HG03457 (cell line): ENCODE data around the gene TSHZ3.

Source experiments
- ATAC-seq: cut with Tn5 transposase; IDR thresholded peaks from one replicate; pipeline ENCODE4 v1.9.1; 2021; ENCODE audit warnings: moderate number of reproducible peaks; ENCODE audit not compliant: unreplicated experiment

Gene TSHZ3

DNA sequence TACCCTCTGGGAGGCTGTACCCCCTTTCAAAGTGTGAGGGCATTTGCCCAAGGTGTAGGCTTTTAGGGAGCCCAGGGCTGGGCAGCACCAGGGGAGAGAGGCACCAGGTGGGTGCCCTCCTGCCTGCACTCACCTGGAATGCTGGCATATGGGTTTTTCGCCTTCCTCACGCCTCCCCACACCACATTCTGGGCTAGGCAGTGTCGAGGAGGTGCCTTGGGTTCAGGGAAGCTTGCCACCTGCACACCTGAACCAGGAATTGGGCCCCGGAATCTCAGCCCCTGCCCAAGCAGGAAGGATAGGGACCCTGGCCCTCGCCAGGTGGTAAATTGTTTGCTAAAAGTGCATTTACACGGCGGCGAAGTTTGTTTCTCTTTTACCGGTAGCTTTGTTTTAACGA is 5.1 kb upstream of the TSHZ3 start:
- ATAC-seq: no peak

DNA sequence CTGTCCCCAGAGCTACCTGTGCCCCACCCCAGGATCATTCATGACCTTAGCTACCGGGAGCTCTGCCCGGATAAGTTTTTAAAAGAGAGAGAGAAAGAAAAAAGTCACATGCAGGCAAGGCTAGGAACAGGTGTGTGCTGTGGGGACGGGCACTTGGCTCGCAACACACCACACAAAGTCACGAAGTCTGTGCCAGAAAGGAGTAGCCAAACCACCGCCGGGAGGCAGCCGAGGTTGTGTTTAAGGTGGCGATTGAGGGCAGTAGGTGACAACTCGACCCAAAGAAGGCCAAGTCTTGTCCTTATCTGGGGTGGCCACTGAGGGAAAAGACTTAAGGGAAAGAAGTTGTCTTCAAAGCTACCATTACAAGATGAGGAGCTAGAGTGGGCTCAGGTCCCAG is 4.6 kb upstream of the TSHZ3 start:
- ATAC-seq: no peak

DNA sequence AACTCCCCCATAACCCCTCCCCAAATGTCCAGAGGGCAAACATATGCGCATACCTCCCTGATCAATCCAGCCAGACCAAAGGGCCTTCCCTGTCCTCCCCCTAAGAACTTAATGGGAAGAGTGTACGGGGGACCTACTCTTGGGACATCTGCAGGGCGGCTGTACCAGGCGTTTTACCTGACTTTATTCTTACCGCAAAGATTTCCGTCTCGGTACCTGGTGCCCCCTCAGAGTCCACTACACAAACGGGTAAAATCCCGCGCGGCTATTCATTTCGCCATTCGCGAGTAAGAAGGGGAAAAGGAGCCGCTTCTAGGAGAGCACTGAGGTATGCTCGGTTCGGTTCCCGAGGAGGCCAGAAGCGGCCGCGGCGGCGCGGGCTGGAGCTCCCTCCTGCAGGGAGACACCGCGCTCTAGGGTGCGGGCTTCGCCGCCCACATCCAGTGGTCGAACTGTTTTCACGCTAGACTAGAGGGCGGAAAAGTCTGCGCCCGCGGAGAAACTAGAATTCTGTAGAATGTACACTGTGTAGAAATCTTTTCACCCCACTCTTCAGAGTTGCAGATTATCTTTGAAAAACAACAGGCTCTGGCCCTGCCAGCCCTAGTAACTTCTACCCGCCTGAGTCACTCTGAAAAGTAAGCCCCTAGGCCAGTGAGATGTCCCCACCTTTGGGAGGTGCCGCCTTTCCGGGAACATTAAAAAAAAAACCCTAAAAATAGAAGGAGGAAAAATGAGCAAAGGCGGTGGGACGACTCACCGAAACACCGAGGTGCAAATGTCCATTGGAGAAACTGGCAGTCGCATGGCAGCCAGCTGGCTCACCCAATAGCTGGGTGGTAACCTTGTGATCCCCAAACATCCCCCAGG is 3.8 kb upstream of the TSHZ3 start:
- no peak for ATAC-seq

DNA sequence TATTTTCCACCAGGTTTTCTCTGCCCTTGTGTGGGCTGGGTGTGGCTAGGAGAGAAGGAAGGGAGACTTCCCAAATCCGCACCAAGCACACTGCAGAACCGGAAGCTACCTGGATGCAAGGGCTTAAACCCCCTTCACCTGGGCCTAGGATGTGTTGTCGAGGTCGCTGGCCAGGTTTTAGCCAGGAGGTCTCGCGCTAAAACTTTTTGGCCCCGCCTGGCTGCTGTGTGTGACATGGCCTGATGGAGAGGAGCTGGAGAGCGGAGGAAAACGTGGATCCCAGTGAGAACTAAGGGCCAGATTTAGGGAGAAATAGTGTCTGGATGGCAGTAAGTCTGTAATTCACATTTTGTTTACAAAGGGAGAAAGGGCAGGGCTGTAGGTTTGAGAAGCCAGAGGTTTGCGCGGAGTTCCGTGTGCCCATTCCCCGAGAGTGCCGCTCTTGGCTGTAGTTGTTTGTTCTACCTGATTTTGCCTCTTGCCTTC is 3.1 kb upstream of the TSHZ3 start:
- ATAC-seq: no peak

DNA sequence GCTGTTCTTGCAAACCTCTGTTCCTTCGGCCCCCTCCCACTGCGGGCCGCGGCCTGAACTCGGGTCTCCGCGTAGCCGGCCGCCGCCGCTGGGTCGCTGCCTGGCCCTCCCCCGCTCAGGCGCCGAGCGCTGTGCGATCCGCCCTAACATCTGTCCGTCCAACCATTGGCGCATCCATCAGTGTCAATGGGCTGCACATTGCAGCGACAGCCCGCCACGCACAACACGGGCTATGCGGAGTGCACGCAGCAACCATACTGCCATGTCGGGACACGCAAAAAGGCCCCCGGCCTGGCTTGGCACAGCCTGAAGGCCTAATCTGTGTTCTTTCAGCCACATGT is 2.6 kb upstream of the TSHZ3 start:
- ATAC-seq: no peak

DNA sequence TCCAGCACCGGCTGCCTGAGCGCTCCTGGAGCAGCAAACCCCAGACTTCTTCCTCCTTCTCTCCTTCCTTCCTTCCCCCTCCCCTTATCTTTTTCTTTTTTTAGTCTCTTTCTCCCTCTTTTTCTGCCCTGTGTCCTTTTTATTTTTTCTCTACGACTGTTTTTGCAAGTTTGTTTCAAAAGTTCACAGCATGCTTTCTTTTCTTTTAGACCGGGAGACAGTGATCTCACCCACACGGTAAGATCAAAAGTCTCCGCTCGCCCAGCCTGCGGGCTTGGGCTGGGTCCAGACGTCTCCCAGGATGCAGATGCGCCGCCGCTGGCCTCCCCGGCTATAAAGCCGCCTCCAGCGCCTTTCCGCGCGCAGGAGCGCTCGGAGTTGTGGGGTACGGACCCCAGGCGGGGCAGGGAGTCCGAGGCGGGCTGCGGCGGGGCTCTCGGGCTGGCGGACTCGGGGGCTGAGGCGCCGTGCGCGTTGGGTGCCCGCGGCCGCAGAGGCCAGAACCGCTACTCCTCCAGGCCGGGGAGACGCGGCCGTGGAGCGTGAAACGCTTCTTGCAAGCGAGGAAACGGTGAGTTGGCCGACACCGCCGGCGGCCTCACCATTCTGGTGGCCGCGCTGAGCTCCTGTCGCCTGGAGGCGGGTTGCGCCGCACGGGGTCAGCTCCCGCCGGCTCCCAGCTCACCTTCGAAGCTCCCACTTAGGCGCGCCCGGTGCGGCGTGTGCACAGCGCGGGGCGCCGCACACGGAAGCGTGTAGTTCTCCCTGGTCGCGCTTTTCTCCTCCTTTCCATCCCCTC is 2.0 kb upstream of the TSHZ3 start:
- ATAC-seq: no peak

DNA sequence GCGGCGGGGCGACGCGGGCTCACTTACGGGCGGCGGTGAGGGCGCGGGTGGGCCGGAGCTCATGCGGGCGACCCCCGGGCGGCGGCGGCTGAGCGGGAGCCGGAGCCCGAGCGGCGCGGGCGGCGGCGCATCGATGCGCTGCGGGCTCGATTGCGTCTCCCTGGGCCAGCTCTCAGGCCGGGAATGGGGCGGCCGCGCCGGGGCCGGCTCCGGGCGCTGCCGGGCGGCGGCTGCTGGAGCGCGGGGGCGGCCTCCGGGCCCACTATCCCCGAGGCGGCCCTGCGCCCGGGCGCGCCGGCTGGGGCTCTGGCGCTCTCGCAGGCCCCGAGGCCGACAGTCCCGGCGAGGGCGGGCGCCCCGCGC is 1.4 kb upstream of the TSHZ3 start:
- ATAC-seq: no peak

DNA sequence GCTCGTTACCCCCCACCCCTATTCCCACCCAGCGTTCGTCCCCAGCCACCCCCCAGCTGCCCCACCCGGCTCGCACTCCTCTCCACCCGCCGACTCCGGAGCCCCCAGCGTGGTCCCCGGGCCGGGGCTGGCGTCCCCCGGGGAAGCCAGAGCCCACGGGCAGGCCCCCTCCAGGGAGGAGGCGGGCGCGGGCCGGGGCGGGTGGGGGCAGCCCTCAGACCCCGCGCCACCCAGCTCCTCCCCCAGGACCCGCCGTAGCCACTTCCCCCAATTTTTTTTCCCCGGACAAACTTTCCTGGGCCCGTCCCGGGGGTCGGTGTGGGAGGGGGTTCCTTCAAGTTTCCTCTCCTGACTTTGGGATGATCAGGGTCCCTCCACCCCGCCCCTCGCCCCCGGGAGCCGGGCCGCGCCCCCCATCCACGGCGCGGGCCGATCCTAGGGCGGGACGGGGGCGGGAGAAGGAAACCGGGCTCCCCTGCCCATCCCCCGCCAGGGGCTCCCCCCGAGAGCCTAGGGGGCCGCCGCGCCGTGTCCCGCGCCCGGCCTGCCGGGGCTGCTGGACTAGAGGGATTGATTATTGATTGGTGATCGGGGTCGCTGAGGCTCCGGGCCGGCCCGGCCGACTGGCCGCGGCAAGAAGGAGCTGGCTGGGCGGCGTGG is 927 bp upstream of the TSHZ3 start:
- ATAC-seq: no peak

DNA sequence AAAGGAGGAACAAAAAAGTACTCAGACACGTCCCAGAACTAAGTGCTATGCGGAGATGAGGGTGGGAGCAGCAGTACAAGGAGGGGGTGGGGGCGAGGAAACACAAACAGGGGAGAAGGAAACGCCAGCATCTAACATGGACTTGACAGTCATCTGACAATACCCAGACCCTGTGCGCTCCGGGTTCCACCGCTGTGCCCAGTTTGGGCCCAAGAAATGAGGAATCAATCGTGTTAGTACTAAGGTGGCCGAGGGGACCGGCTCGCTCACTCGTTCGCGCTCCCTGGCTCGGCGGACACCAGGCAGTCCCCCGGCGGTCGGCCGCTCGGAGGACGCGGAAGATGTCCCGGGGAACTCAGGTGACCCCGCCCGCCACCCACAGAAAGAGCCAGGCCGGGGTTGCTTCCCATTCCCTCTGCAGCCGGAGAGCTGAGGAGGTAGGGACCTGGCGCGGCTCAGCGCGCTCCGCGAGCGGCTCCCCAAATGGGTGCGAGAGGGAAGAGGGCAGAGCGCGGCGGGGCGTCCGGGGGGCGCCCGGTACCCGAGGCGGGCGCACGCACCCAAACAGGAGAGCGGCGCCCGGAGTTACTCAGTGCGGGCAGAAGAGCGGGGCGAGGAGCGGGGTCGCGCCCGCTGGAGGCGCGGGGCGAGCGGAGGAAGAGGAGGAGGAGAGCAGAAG is 616 bp downstream of the TSHZ3 start:
- ATAC-seq: no peak

DNA sequence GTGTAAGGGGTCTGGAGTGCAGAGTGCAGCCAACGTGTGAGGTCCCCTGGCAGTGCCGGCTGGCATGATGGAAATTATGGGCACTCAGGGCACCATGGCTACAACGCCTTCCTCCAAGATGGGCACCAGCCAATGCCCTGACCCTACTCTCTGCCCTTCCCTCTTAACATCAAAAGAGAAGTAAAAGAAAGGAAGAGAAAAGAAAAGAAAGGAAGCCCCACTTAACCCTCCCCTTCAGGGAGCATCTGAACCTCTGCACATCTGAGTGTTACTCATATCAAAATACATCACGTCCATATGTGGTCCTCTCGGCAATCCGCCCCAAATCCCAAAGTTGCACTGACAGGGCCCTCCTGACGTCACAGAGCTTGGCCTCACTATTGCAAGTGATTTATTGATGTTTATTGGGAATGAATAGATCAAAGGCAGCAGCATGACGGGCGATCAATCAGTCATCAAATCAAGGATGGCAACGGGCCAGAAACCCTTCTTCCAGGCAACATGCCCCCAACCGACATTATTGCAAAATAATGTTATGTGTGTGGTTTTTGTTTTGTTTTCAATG is 1.3 kb downstream of the TSHZ3 start:
- no peak for ATAC-seq

DNA sequence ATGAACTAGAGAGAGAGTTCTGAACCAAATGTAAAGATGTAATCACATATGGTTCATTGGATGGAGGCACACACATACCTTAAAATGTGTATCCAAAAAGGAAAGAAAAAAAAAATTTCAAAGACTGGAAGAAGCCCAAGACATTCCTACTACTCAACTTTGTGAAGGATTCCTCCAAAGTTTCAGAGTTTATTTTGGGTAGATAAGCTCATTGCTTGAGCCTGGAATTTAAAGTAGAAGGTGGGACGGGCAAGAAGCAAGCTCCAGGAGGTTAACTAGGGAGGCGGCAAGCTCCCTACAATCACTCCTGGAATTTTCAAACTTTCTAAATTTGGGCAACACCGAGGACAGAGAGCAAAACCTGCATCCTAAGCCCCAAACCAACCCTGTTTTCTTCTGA is 1.9 kb downstream of the TSHZ3 start:
- ATAC-seq: no peak

DNA sequence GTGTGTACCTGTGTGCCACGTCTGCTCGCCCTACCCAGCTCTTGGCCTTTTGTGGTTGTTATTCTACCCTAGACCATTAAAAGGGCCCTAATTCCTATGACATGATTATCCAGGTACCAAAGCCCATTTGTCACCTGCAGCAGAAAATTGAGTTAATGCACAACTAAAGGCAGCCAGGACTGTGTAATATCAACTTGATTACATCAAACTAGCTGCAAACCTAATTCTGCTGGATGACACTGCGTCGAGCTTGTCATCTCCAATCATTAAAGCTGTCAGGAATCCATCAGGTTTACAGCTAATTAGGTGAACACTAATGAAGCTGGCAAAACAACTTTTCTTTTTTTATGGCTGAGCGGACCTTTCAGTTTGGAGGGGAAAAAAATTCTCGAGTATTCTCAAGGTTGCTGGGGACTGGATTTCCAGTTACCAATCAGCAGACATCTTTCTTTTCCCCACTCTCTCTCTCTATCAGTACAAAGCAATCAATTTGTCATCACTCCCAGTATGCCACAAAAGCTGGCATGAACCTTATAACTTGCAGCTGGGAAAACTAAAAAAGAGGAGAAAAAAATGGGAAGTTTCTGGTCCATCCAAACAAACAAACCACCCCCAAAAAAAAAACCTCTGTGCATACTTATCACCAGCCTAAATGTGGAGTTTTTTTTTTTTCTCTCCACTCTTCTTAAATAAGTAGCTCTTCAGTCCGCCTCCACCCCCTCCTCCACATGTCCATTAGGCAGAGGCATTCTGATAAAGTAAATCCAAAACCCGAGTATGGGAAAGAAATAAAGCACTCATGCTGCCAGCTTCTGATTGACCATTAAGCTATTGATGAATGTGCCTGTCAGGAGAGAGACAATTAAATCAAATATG is 2.8 kb downstream of the TSHZ3 start:
- ATAC-seq: no peak

DNA sequence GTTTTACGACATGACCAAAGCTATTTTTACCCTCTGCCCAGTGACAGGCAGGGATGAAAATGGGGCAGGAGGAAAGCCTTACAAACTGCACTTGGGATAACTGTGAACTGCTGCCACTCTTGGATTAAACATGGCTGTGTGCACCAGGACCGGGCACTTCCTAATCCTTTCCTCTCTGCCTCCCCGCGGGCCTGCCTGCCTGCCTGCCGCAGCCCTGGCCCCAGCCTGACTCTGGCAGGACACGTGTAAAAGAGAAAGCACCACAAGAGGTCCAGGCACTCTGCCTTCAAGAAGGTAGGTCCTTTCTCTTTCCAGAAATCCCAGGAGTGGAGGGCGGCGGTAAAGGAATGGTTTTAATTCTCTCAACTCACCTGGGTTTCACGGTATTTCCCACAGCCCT is 4.8 kb downstream of the TSHZ3 start:
- ATAC-seq: no peak

DNA sequence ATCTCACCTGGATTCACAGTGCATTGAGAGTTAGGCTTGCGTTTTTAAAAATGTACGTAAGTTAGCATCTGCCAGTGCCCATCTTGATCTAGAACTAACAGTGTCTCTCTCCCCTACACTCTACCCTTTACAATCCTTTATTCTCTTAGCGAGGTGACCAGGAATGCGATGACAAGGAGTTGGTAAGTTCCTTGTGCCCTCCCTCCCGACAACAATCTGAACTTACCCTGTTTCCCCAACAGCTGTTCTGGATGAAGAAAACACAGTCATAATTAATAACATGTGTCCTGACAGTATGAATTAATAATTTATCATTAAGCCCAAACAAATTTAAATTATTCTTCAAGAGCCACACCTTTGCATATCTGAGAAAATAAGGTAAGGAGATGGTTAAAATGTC is 6.3 kb downstream of the TSHZ3 start:
- ATAC-seq: no peak

DNA sequence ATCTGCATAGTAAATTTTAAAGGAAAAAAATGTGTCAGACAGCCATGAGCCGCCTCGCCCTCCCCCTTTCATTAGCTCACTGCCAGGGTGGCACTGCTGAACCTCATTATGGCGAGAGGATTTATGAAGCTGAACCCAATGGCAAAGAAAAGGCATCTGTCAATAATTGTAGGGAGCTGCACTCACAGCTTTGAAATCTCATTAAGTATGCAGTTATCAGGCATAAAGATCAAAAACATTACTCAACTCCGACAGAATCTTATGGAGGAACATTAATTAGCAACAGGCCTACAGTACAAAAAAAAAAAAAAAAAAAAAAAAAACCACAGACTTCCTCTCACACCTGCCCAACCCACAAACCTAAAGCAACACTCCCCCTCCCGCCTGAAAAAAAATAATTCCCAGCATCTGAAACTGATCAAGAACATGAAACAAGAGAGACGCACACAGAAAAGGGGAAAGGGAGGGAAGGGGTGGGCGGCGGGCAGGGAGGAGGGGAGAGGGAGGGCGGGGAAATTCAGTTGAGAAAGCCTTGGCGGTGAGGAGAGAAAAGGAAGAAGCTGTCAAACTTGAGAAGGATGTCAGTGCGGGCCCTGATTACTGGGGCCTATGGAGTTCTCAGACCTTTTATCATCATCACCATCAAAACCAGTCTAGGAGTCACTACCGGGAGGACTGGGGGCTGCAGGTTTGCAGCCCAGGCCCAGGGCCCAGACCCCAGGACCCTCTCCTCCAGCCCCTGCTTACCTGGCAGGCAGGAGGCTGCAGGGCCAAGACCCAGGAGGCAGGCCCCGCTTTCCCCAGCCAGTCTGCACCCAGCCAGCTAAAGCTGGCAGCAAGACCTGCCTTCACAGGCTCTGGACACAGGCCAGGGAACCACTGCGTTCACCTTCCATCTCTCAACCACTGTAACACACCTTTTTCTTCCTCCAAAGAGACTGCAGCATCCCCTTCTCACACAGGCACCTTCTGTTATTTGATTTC is 8.9 kb downstream of the TSHZ3 start:
- no peak for ATAC-seq

DNA sequence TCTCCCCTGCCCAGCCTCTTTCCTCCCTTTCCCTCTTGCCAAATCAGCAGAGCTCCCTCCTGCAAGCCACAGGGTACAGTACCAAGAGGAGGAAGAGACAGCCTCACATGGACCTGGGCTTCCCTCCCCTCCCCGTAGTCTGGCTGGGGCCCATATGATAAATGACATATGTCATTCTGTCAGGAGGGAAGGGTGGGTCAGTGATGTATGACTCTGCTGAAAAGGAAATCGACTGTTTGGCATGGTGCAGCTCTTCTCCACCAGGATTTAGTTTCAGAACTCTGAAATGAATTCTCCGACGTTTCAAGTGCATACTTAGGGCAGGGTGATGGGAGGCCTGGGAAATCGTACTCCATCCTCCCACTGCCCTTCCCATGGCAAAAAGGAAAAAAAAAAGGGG is 9.8 kb downstream of the TSHZ3 start:
- no peak for ATAC-seq

DNA sequence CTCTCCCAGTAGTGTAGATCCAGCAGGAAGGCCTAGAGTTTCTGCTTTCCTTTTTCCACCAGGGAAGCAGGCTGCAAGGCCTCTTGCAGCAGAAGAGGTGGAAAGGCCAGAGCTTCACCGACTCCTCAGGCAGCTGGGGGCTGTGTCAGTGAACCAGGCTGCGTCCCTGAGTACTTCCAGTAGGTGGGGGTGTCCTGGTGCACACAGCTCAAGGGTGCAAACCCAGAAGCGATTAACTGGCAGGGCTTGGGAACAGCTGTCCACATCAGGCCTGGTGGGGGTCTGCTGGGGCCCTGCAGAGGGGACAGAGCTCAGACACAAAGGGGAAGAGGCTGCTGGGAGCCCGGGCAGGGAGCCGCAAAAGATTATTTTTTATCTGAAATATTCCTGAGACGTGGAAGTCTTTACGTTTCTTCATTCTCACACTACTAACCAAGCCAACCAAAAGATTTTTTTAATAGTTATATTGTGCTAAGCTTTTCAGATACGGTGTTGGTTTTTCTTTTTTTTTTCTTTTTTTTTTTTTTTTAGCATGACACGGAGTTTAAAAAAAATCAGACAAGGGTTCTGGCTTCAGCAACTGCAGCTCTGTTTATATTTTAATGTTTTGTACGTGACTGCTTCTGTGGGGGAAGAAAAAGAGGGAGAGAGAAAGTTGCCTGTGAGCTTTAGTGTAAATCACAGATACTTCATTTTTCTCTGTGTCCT is 11.0 kb downstream of the TSHZ3 start:
- no peak for ATAC-seq
